HCT116 (cell line): ENCODE data around the gene GATB. TPM values are rescaled to one million over a fixed set of nuclear protein-coding genes. Genes with fewer than 3 reads are reported as not detected.

Source experiments
- ATAC-seq: fragments of 200-7000 bp; cut with Tn5 transposase; 2 replicates; pipeline ENCODE4 v1.9.1; 2020; ENCODE audit warnings: mild to moderate bottlenecking, moderate library complexity
- BruUV-seq: library from RNA; stranded (reverse); fragments of 400-500 nt; replicated peaks from 2 replicates; lab custom pipeline; 2021; lab: Mats Ljungman, UMichigan
- CTCF ChIA-PET: fragments of 300-600 bp; sonication (Branson Sonifier 250); formaldehyde crosslinking; loops from one replicate; lab custom pipeline; 2021; ENCODE audit warnings: antibody characterized with exemption; lab: Charles Lee
- POLR2A ChIA-PET: fragments of 300-600, 350-600 bp; sonication (Branson Sonifier 250); formaldehyde crosslinking; loops from one replicate; lab custom pipeline; 2021; ENCODE audit warnings: antibody characterized with exemption; lab: Charles Lee
- RAD21 ChIA-PET, 2 experiments: fragments of 300-600 bp; sonication (Branson Sonifier 250); formaldehyde crosslinking; loops; one replicate each; lab custom pipeline; 2023; ENCODE audit warnings: low total read pairs in 2 of 2; ENCODE audit not compliant: uncharacterized antibody in 2 of 2, unreplicated experiment in 2 of 2, low non-redundant PET in 1 of 2; lab: Charles Lee
- DNase-seq: peaks from one replicate; pipeline ENCODE4 v3.0.0-alpha.2; 2010; ENCODE audit warnings: low read depth, low spot score
- H2AFZ ChIP-seq: fragments of 200-600 bp; shearing (Covaris generic), sonication (generic); 2 replicates; pipeline ENCODE4 v1.6.1; 2017; ENCODE audit warnings: low read depth, mixed run types, mixed read lengths, antibody characterized with exemption, low read length; ENCODE audit not compliant: poor library complexity, severe bottlenecking
- H3K27ac ChIP-seq: 2 replicates; pipeline ENCODE4 v1.5.1; 2012; ENCODE audit warnings: low read depth, low read length
- H3K27me3 ChIP-seq: fragments of 200-600 bp; sonication (generic); 2 replicates; pipeline ENCODE4 v1.6.1; 2016; ENCODE audit warnings: mixed run types, low read length, mixed read lengths; ENCODE audit not compliant: insufficient read depth
- H3K36me3 ChIP-seq, 2 experiments: fragments of 200-500 bp in 1 of 2; fragments of 200-600 bp in 1 of 2; sonication (Bioruptor generic) in 1 of 2; sonication (generic) in 1 of 2; 2 replicates each; pipeline versions ENCODE4 v1.5.1 to v1.6.1; 2014 to 2016; ENCODE audit warnings: low read length in 2 of 2, inconsistent platforms in 1 of 2, mixed read lengths in 1 of 2, mixed run types in 1 of 2; ENCODE audit not compliant: insufficient read depth in 2 of 2, control insufficient read depth in 1 of 2
- H3K4me1 ChIP-seq, 2 experiments: fragments of 200-600 bp in 1 of 2; sonication (generic) in 1 of 2; 2 replicates each; pipeline versions ENCODE4 v1.5.1 to v1.6.1; 2012 to 2017; ENCODE audit warnings: low read length in 2 of 2, inconsistent platforms in 1 of 2, mild to moderate bottlenecking in 1 of 2, mixed read lengths in 1 of 2, mixed run types in 1 of 2, moderate library complexity in 1 of 2; ENCODE audit not compliant: insufficient read depth in 2 of 2, control insufficient read depth in 1 of 2
- H3K4me2 ChIP-seq: fragments of 200-600 bp; sonication (generic); 2 replicates; pipeline ENCODE4 v1.6.1; 2017; ENCODE audit warnings: mixed run types, low read length, mixed read lengths
- H3K4me3 ChIP-seq, 2 experiments: fragments of 200-600 bp in 1 of 2; sonication (generic) in 1 of 2; replicated peaks in 1 of 2; 2 replicates each; pipeline ENCODE4 v1.5.1; 2011 to 2016; ENCODE audit warnings: low read length in 2 of 2, control low read depth in 1 of 2, low read depth in 1 of 2, mild to moderate bottlenecking in 1 of 2, mixed read lengths in 1 of 2, mixed run types in 1 of 2
- H3K79me2 ChIP-seq: fragments of 200-600 bp; sonication (generic); 2 replicates; pipeline ENCODE4 v1.6.1; 2017; ENCODE audit warnings: mild to moderate bottlenecking, mixed run types, low read length, moderate library complexity, mixed read lengths; ENCODE audit not compliant: insufficient read depth
- H3K9ac ChIP-seq: fragments of 200-600 bp; sonication (generic); 2 replicates; pipeline ENCODE4 v1.6.1; 2016; ENCODE audit warnings: low read length, mixed read lengths
- H3K9me2 ChIP-seq: fragments of 200-600 bp; sonication (generic), shearing (Covaris generic); 2 replicates; pipeline ENCODE4 v1.6.1; 2017; ENCODE audit warnings: mixed run types, mild to moderate bottlenecking, moderate library complexity; ENCODE audit not compliant: insufficient read depth
- H3K9me3 ChIP-seq, 2 experiments: fragments of 200-500 bp in 1 of 2; fragments of 200-600 bp in 1 of 2; sonication (Bioruptor generic) in 1 of 2; sonication (generic) in 1 of 2; 2 replicates each; pipeline ENCODE4 v1.6.1; 2014 to 2017; ENCODE audit warnings: low read length in 2 of 2, mixed read lengths in 2 of 2, inconsistent platforms in 1 of 2, low read depth in 1 of 2, mild to moderate bottlenecking in 1 of 2, mixed run types in 1 of 2, moderate library complexity in 1 of 2; ENCODE audit not compliant: control insufficient read depth in 1 of 2, insufficient read depth in 1 of 2
- H4K20me1 ChIP-seq: fragments of 200-600 bp; sonication (generic), shearing (Covaris generic); 2 replicates; pipeline ENCODE4 v1.6.1; 2017; ENCODE audit warnings: mixed run types, mild to moderate bottlenecking, moderate library complexity; ENCODE audit not compliant: insufficient read depth
- ATF3 ChIP-seq: IDR thresholded peaks from 2 replicates; pipeline ENCODE4 v1.6.1; 2012
- CBX3 ChIP-seq: IDR thresholded peaks from 2 replicates; pipeline ENCODE4 v1.6.1; 2012; ENCODE audit warnings: low read depth
- ELF1 ChIP-seq: IDR thresholded peaks from 2 replicates; pipeline ENCODE4 v1.6.1; 2012; ENCODE audit warnings: low read depth, borderline replicate concordance
- JUND ChIP-seq: IDR thresholded peaks from 2 replicates; pipeline ENCODE4 v1.6.1; 2012
- POLR2AphosphoS5 ChIP-seq: IDR thresholded peaks from 2 replicates; pipeline ENCODE4 v1.6.1; 2011; ENCODE audit warnings: mild to moderate bottlenecking, low read depth, low read length, moderate library complexity
- REST ChIP-seq: IDR thresholded peaks from 2 replicates; pipeline ENCODE4 v1.6.1; 2012; ENCODE audit warnings: low read depth
- ZBTB33 ChIP-seq: IDR thresholded peaks from 2 replicates; pipeline ENCODE4 v1.6.1; 2011; ENCODE audit warnings: mild to moderate bottlenecking, low read length, moderate library complexity; ENCODE audit not compliant: insufficient replicate concordance; ENCODE audit errors: extremely low read depth
- ZNF274 ChIP-seq: fragments of 200-500 bp; sonication (Bioruptor generic); IDR thresholded peaks from 2 replicates; pipeline ENCODE4 v1.6.1; 2014; ENCODE audit warnings: mild to moderate bottlenecking, low read depth, low read length, inconsistent platforms
- intact Hi-C: fragments of 100-400 bp; cut with micrococcal nuclease; formaldehyde crosslinking; loops from 2 replicates; pipeline ENCODE4 v1.10.0; 2022
- total RNA-seq: library from RNA; stranded (reverse); gene quantifications from one replicate; pipeline ENCODE4 v1.2.1, GENCODE V29; 2021; ENCODE audit not compliant: unreplicated experiment

GATB gene
- total RNA-seq, 1 experiment from 2014 or later = 29.3 TPM

DNA sequence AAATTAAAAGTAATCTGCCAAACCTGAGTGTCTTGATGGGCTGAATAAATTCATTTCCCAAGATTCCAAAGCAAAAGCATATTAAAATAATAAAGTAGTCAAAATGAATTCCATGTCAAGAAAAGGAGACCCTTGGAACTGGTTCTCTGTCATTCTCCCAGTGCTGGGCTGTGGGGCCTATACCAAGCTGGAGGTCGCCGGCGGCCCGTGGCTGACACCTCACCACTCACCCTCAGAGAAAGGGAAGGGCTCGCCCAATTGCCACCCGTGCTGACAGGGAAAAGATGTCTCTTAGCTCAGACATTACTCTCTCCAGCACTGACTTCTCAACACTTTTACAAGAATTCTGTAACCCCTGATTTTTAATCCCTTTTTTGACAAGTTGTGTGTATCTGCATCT lies 51.7 kb downstream of the GATB start:
- no peaks in the 10 kb centered on the region for H3K9me3 ChIP-seq
- no peak overlapping the region for H3K4me3 ChIP-seq
- POLR2A ChIA-PET = no interaction called here
- no peak overlapping the region for H3K9ac ChIP-seq
- no peaks in the 10 kb centered on the region for H3K9me2 ChIP-seq
- H3K27ac ChIP-seq = no peak overlapping the region
- no peaks in the 10 kb centered on the region for H3K36me3 ChIP-seq
- intact Hi-C loops = no loop called here
- BruUV-seq = no TSS peak
- RAD21 ChIA-PET = no interaction called here
- no peaks in the 10 kb centered on the region for H4K20me1 ChIP-seq
- no peak for ATAC-seq
- no peaks in the 10 kb centered on the region for H3K79me2 ChIP-seq
- H3K27me3 ChIP-seq = no peaks in the 10 kb centered on the region
- H3K4me1 ChIP-seq = no peaks in the 10 kb centered on the region
- TF ChIP-seq ATF3 = no peak
- TF ChIP-seq REST = no peak
- no peak for TF ChIP-seq ELF1
- TF ChIP-seq JUND = no peak
- TF ChIP-seq CBX3 = no peak
- no peak for TF ChIP-seq ZNF274
- no peak for TF ChIP-seq ZBTB33
- no peak for TF ChIP-seq POLR2AphosphoS5
- H3K4me2 ChIP-seq = no peak overlapping the region
- CTCF ChIA-PET = no interaction called here
- DNase-seq = no peak
- H2AFZ ChIP-seq = no peak overlapping the region
